Endothelial cell of umbilical vein (primary cell): ENCODE data around the gene SORCS3.

Experiments
- POLR2A ChIP-seq: IDR thresholded peaks from 2 replicates; pipeline ENCODE4 v1.6.1; 2012; ENCODE audit warnings: low read depth, mild to moderate bottlenecking, control low read depth, low read length
- TF ChIP-seq, protein P1 (sequence below), 2 donors: IDR thresholded peaks; 1 replicate in 1 of 2; 2 replicates in 1 of 2; pipeline ENCODE4 v1.5.1; 2011; ENCODE audit warnings: low read length in 2 of 2, mild to moderate bottlenecking in 2 of 2, moderate library complexity in 2 of 2, control low read depth in 1 of 2, inconsistent platforms in 1 of 2, low read depth in 1 of 2; ENCODE audit not compliant: insufficient read depth in 1 of 2; ENCODE audit errors: extremely low read depth in 1 of 2

DNA sequence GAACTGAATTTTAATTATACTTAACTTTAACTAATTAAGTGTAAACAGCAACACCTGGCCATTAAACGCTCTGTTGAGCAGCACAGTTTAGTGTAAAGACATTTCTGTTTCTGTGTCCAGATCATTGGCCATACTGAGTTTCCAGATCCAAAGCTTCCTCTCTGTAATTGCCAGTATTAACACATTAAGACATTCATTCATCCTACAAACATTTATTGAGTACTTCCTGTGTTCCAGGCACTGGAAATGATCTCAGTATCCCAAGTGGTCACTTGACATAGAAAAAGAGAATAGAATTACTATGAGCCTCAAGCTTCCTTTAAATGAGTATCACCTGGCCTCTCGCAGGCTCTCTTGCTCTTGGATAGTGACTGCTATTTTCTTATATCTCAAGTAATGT, 618.1 kb downstream of the SORCS3 start:
- TF ChIP-seq POLR2A = no peak
- TF ChIP-seq, protein P1, sequence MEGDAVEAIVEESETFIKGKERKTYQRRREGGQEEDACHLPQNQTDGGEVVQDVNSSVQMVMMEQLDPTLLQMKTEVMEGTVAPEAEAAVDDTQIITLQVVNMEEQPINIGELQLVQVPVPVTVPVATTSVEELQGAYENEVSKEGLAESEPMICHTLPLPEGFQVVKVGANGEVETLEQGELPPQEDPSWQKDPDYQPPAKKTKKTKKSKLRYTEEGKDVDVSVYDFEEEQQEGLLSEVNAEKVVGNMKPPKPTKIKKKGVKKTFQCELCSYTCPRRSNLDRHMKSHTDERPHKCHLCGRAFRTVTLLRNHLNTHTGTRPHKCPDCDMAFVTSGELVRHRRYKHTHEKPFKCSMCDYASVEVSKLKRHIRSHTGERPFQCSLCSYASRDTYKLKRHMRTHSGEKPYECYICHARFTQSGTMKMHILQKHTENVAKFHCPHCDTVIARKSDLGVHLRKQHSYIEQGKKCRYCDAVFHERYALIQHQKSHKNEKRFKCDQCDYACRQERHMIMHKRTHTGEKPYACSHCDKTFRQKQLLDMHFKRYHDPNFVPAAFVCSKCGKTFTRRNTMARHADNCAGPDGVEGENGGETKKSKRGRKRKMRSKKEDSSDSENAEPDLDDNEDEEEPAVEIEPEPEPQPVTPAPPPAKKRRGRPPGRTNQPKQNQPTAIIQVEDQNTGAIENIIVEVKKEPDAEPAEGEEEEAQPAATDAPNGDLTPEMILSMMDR (IDR thresholded peaks at IDR 0.05; ENCODE audit: extremely low read depth in 1 of 2, insufficient read depth in 1 of 2, low read depth in 1 of 2, low read length in 2 of 2) = no peak
